Muscle of leg (tissue), 11 donors: ENCODE data around the gene NELL2. TPM values are rescaled to one million over a fixed set of nuclear protein-coding genes. Genes with fewer than 3 reads are reported as not detected.
A peak's percentile ranks its signal among the peaks of the same experiment; 100 is the strongest.

Source experiments
- DNase-seq: peaks from one replicate; pipeline ENCODE4 v3.0.0; 2013
- H3K27ac ChIP-seq: one replicate; pipeline ENCODE4 v1.5.1; 2013; ENCODE audit warnings: mild to moderate bottlenecking, low read length, control low read depth
- H3K27me3 ChIP-seq: one replicate; pipeline ENCODE4 v1.6.1; 2013; ENCODE audit warnings: low read length; ENCODE audit not compliant: control insufficient read depth, insufficient read depth
- H3K36me3 ChIP-seq: one replicate; pipeline ENCODE4 v1.6.1; 2013; ENCODE audit warnings: low read length; ENCODE audit not compliant: control insufficient read depth, insufficient read depth
- H3K4me1 ChIP-seq: one replicate; pipeline ENCODE4 v1.6.1; 2013; ENCODE audit warnings: low read length; ENCODE audit not compliant: control insufficient read depth, insufficient read depth
- H3K4me3 ChIP-seq: one replicate; pipeline ENCODE4 v1.5.1; 2013; ENCODE audit warnings: low read length, control low read depth
- H3K9me3 ChIP-seq: replicated peaks from 2 replicates; pipeline ENCODE4 v1.6.1; 2013; ENCODE audit warnings: low read depth, low read length; ENCODE audit not compliant: control insufficient read depth
- WGBS: methylation state at CpG from one replicate; pipeline ENCODE4 v1.1.5; 2013; ENCODE audit warnings: missing lambda C conversion rate; ENCODE audit not compliant: insufficient coverage; 5-methylcytosine and 5-hydroxymethylcytosine counted together
- polyA plus RNA-seq, 8 donors: library from polyadenylated mRNA; unstranded; fragments of 120-200 nt; gene quantifications; one replicate each; pipeline versions ENCODE4 v1.2.1 to v1.2.3, GENCODE V29; 2013; ENCODE audit warnings: inconsistent platforms in 1 of 8, low replicate concordance in 1 of 8; ENCODE audit not compliant: insufficient read length in 8 of 8, insufficient read depth in 1 of 8
- total RNA-seq: library from RNA; stranded (reverse); fragments of 120-200 nt; gene quantifications from one replicate; pipeline ENCODE4 v1.2.4, GENCODE V29; 2013

The NELL2 gene
- total and polyA plus RNA-seq, 9 donors: 0.57 to 5.7 (median 1.6) TPM

DNA sequence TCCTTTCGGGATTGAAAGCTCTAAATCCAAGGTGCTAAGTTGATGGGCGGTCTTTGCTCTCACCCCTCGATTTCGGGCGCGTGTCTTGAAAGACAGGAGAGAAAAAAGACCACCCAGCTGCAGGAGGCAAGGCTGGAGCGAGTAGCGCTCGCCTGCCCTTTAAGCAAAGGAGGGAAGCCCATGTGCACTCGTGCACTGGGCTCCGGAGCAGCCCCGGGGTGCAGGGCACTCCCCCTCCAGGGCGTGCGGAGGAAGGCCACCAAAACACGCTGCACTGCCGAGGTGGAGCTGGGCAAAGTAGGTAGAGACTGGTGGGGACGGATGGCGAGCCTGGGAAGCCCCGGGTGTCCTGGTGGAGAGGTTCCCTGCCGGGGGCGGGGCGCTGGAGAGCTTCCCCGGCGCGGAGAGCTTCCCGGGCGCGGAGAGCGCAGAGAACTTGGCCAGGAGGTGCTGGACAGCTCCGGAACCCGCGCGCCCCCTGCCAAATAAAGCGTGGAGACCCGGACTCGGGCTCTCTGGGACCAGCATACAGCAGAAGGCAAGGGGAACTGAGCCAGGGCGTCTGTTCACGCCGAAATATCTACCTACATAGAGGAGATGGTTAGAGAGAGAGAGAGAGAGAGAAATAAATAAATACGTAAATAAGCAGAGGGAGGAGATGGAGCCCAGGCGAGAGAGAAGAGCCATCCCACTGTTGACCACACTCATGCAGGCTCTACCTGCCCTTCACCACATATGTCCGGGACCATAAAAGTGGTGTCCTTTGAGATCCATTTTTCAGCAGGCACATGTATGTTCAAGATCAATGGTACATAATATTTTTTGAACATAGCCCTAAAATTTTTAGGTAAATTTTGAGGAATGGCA lies 662 bp upstream of the NELL2 start:
- under 1% methylated on average over 34 of the region's 42 CpGs for WGBS
- Histone ChIP-seq H3K4me1 (peaks cover 14% of the 10 kb centered on the region), H3K27ac (no peak overlapping the region), H3K36me3 (no peaks in the 10 kb centered on the region), H3K4me3 (peak overlapping the region; percentile 40), H3K27me3 (peaks cover 23% of the 10 kb centered on the region), H3K9me3 (no peaks in the 10 kb centered on the region)
- DNase-seq: peak; percentile 50

DNA sequence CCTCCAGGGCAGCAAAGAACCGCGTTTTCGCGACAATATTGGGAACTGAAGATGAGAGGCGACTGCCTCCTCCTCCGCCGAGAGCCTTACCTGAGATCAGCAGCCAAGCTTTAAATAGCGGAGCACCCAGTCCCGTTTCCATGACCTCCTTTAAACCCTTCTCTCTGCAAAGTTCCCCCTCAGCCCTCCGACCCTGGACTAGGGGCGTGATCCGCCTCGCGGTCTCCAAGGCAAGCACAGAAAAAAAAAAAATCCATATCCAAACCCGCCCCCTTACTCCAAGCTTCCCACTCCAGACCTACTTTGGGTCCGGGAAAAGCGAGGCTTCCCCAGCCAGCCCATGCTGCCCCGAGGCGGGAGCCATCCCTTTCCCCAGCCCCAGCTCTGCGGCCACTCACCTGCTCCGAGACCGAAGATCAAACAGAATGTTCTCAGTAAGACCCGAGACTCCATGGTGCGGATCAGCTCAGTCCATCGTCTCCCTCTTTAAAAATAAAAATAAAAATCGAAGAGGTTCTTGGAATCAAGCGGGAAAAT lies 630 bp downstream of the NELL2 start:
- H3K9me3 ChIP-seq: no peaks in the 10 kb centered on the region
- H3K27ac ChIP-seq: no peak overlapping the region
- no peak for DNase-seq
- no peaks in the 10 kb centered on the region for H3K36me3 ChIP-seq
- WGBS: under 1% methylated on average over 19 of the region's 27 CpGs
- H3K4me1 ChIP-seq: peaks cover 14% of the 10 kb centered on the region
- peaks cover 23% of the 10 kb centered on the region for H3K27me3 ChIP-seq
- H3K4me3 ChIP-seq: peak overlapping the region; percentile 40

- peaks cover 23% of the 10 kb centered on the region for H3K27me3 ChIP-seq
Measured at GRCh38 chr12:44874981-44875416, 1.1 kb downstream of the NELL2 start.

DNA sequence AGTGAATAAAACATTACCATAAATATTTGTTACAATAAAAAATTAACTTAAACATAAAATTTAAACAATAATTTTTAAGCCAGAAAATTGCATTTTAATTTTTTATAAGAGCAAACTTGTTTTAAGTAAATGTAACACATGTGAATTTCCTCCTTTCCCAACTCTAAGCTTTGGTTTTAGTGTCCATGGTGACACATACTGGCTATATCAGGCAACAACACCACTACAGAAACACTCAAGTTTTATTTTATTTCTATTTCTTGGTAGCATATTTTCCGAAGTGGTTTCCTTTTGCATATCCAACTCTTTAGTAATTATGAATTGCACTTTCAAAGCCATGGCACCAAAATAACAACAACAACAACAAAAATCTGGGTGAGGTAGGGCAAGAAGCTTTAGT lies 2.2 kb downstream of the NELL2 start:
- Histone ChIP-seq H3K4me3 (no peak overlapping the region), H3K27ac (no peak overlapping the region), H3K4me1 (peaks cover 14% of the 10 kb centered on the region), H3K27me3 (peaks cover 23% of the 10 kb centered on the region), H3K9me3 (no peaks in the 10 kb centered on the region), H3K36me3 (no peaks in the 10 kb centered on the region)
- DNase-seq: peak; percentile 39
- no CpG with 5 or more reads among the region's 1 CpG for WGBS

More at GRCh38 chr12:44874981-44875416, 1.1 kb downstream of the NELL2 start:
- WGBS: 0% methylated on average over 5 of the region's 12 CpGs
- H3K4me3 ChIP-seq: no peak overlapping the region
- H3K36me3 ChIP-seq: no peaks in the 10 kb centered on the region
- no peak for DNase-seq
- peaks cover 14% of the 10 kb centered on the region for H3K4me1 ChIP-seq
- H3K27ac ChIP-seq: no peak overlapping the region
- H3K9me3 ChIP-seq: no peaks in the 10 kb centered on the region

DNA sequence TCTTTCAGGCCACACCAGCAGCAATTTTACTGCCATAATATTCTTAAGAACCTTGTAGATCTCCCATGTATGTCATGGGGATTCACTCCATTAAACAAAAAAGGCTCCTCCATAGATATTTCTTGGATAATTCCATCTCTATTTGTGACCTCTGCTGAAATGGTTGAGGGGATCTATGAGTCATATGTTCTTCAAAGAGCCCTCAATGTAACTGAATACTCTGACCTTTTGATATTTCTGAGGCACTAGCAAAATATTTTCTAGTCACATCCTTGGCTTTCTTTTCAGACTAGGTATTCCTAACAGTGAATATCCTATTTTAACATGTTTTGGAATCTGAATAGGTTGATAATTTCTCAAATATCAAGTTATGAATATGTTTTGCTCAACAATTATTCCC lies 6.6 kb downstream of the NELL2 start:
- DNase-seq: no peak
- no peak overlapping the region for H3K4me3 ChIP-seq
- H3K27ac ChIP-seq: no peak overlapping the region
- H3K9me3 ChIP-seq: peaks cover under 1% of the 10 kb centered on the region
- no peaks in the 10 kb centered on the region for H3K36me3 ChIP-seq
- no peaks in the 10 kb centered on the region for H3K4me1 ChIP-seq
- H3K27me3 ChIP-seq: no peaks in the 10 kb centered on the region

DNA sequence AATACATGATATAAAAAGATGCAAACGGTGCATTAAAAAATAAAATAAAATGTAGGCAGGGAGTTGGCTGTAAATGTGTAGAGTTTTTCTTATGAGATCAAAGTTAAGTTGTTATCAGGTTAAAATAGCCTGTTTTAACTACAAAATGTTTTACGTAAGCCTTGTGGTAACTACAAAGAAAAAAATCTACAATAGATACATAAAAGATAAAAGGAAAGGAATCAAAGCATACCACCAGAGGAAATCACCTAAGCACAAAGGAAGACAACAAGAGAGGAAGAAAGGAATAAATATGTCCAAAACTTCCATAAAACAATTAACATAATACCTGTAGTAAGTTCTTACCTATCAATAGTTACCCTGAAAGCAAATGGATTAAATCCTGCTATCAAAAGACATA lies 12.2 kb downstream of the NELL2 start:
- no peak for DNase-seq
- WGBS: no CpG with 5 or more reads among the region's 2 CpGs
- H3K27me3 ChIP-seq: no peaks in the 10 kb centered on the region
- H3K36me3 ChIP-seq: no peaks in the 10 kb centered on the region
- no peak overlapping the region for H3K27ac ChIP-seq
- H3K4me3 ChIP-seq: no peak overlapping the region
- no peaks in the 10 kb centered on the region for H3K4me1 ChIP-seq
- H3K9me3 ChIP-seq: peaks cover 11% of the 10 kb centered on the region

GRCh38 chr12:44859998-44860689 lies 16.0 kb downstream of the NELL2 start:
- WGBS: no CpG with 5 or more reads among the region's 1 CpG
- Histone ChIP-seq H3K9me3 (peaks cover 11% of the 10 kb centered on the region), H3K27ac (no peak overlapping the region), H3K36me3 (no peaks in the 10 kb centered on the region), H3K4me3 (no peak overlapping the region), H3K4me1 (no peaks in the 10 kb centered on the region), H3K27me3 (no peaks in the 10 kb centered on the region)
- no peak for DNase-seq

DNA sequence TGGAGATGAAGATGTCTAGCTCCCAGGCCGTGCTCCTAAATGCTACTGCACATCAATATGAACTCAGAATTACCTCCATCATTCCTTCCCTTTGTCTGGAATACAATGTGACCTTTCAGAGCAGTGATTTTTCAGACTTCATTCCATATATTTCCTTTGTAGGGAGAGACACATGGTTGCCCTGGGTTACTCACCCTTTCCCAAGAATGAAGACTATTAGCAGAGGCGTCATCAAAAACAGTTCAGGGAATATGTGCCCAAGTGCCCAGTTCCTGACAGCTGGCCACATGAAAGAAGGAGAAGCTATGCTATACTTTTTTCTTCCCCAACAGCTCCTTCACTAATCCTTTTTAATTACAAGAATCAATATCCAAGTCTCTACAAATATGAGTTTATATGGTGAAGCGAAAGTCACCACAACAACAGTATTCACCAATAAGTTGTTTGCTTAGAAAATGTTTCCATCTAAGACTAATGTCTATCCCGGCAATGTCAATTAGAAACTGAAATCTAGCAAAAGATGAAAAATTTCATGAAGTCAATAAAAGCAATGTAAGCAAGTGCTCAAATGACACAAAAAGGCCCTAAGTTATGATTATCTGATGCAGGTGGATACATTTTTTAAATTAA lies 17.8 kb downstream of the NELL2 start:
- H3K9me3 ChIP-seq: peaks cover 8% of the 10 kb centered on the region
- H3K4me3 ChIP-seq: no peak overlapping the region
- H3K27me3 ChIP-seq: no peaks in the 10 kb centered on the region
- DNase-seq: no peak
- H3K4me1 ChIP-seq: no peaks in the 10 kb centered on the region
- no peaks in the 10 kb centered on the region for H3K36me3 ChIP-seq
- whole genome bisulfite sequencing: 86% methylated on average over 1 of the region's 4 CpGs
- H3K27ac ChIP-seq: no peak overlapping the region

- Histone ChIP-seq H3K4me1 (no peaks in the 10 kb centered on the region), H3K27me3 (no peaks in the 10 kb centered on the region), H3K36me3 (no peaks in the 10 kb centered on the region), H3K9me3 (no peaks in the 10 kb centered on the region), H3K27ac (no peak overlapping the region), H3K4me3 (no peak overlapping the region)
- no peak for DNase-seq
- WGBS: no CpG with 5 or more reads among the region's 2 CpGs
Measured at GRCh38 chr12:44852483-44852882, 23.6 kb downstream of the NELL2 start.

DNA sequence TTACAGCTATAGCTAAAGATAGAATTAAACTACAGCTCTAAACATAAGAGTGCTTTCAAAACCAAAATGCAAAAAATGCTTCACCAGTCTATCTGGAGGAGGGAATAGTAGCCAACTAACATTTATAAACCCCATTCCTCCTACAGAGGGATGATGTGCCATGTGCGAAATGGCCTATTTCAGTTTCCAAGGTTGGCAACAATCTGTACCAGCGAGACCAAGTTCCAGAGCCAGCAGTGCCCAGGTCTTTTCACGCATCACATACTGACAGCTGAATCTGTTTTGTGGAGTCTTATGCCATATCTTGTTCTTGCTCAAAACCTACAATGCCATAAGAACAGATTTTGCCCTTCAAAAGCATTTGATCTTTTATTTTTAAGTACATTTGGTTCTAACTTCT lies 24.5 kb downstream of the NELL2 start:
- Histone ChIP-seq H3K4me1 (no peaks in the 10 kb centered on the region), H3K27me3 (no peaks in the 10 kb centered on the region), H3K9me3 (no peaks in the 10 kb centered on the region), H3K27ac (no peak overlapping the region), H3K4me3 (no peak overlapping the region), H3K36me3 (no peaks in the 10 kb centered on the region)
- 67% methylated on average over 1 of the region's 3 CpGs for WGBS
- no peak for DNase-seq
